GM12878 (cell line): ENCODE data around the gene RAD51B. TPM values are rescaled to one million over a fixed set of nuclear protein-coding genes. Genes with fewer than 3 reads are reported as not detected.

Source experiments
- ATAC-seq: fragments of 200-7000 bp; cut with Tn5 transposase; 3 replicates; pipeline ENCODE4 v1.9.1; 2020; ENCODE audit warnings: mild to moderate bottlenecking, moderate library complexity
- BruUV-seq: library from RNA; stranded (reverse); fragments of 400-500 nt; replicated peaks from 2 replicates; lab custom pipeline; 2021; lab: Mats Ljungman, UMichigan
- CTCF ChIA-PET: fragments of 300-600 bp; sonication (Branson Sonifier 250); formaldehyde crosslinking; extraction: SDS; loops from one replicate; lab custom pipeline; 2021; ENCODE audit warnings: inconsistent platforms; lab: Yijun Ruan, JAX
- POLR2A ChIA-PET: fragments of 350-600 bp; formaldehyde crosslinking; extraction: SDS; loops from one replicate; lab custom pipeline; 2021; ENCODE audit warnings: inconsistent platforms; lab: Charles Lee
- RAD21 ChIA-PET: fragments of 300-600 bp; sonication (Branson Sonifier 250); formaldehyde crosslinking; loops from one replicate; lab custom pipeline; 2023; ENCODE audit warnings: antibody characterized with exemption; ENCODE audit not compliant: unreplicated experiment; lab: Charles Lee
- SMC1A ChIA-PET: fragments of 300-600 bp; sonication (Branson Sonifier 250); formaldehyde crosslinking; loops from one replicate; lab custom pipeline; 2023; ENCODE audit not compliant: unreplicated experiment, uncharacterized antibody; lab: Charles Lee
- DNase-seq: peaks from one replicate; pipeline ENCODE4 v3.0.0-alpha.2; 2011; ENCODE audit warnings: low read depth, low spot score
- FAIRE-seq: peaks from 3 replicates; lab custom pipeline; 2011; peaks lifted over from hg19 to GRCh38; lab: Jason Lieb, UNC
- H2AFZ ChIP-seq: 2 replicates; pipeline ENCODE4 v1.6.0; 2011; ENCODE audit warnings: low read depth, low read length, control low read depth; ENCODE audit not compliant: control insufficient read depth
- H3K27ac ChIP-seq: 2 replicates; pipeline ENCODE4 v1.5.1; 2011; ENCODE audit warnings: control low read depth; ENCODE audit not compliant: control insufficient read depth, insufficient read depth
- H3K27me3 ChIP-seq, 2 experiments: replicated peaks in 1 of 2; 2 replicates each; pipeline versions ENCODE4 v1.6.0 to v1.6.1; 2011; ENCODE audit warnings: low read length in 1 of 2; ENCODE audit not compliant: control insufficient read depth in 2 of 2, insufficient read depth in 2 of 2
- H3K36me3 ChIP-seq, 2 experiments: 2 replicates each; pipeline ENCODE4 v1.5.1; 2011; ENCODE audit warnings: low read length in 1 of 2; ENCODE audit not compliant: control insufficient read depth in 2 of 2, insufficient read depth in 2 of 2
- H3K4me1 ChIP-seq: 2 replicates; pipeline ENCODE4 v1.6.1; 2011; ENCODE audit warnings: mild to moderate bottlenecking, low read length, moderate library complexity, mixed read lengths; ENCODE audit not compliant: control insufficient read depth, insufficient read depth
- H3K4me2 ChIP-seq: 2 replicates; pipeline ENCODE4 v1.6.0; 2011; ENCODE audit warnings: control low read depth; ENCODE audit not compliant: control insufficient read depth, insufficient read depth
- H3K4me3 ChIP-seq: fragments of 200-600 bp; sonication (generic); 2 replicates; pipeline ENCODE4 v1.5.1; 2016
- H3K79me2 ChIP-seq: 2 replicates; pipeline ENCODE4 v1.6.0; 2011; ENCODE audit warnings: low read length; ENCODE audit not compliant: control insufficient read depth, insufficient read depth
- H3K9ac ChIP-seq: 2 replicates; pipeline ENCODE4 v1.8.0; 2011; ENCODE audit warnings: low read length, control low read depth, mixed read lengths; ENCODE audit not compliant: control insufficient read depth, insufficient read depth
- H3K9me3 ChIP-seq: replicated peaks from 3 replicates; pipeline ENCODE4 v1.5.1; 2011; ENCODE audit warnings: mild to moderate bottlenecking, low read length; ENCODE audit not compliant: control insufficient read depth, insufficient read depth
- H4K20me1 ChIP-seq: 2 replicates; pipeline ENCODE4 v1.6.0; 2011; ENCODE audit not compliant: control insufficient read depth, insufficient read depth
- CHD4 ChIP-seq: fragments of 200-600 bp; sonication (generic); IDR thresholded peaks from 2 replicates; pipeline ENCODE4 v1.6.1; 2016; ENCODE audit warnings: mild to moderate bottlenecking
- ESRRA ChIP-seq: IDR thresholded peaks from 2 replicates; pipeline ENCODE4 v1.6.1; 2012; ENCODE audit warnings: mild to moderate bottlenecking, low read length, improper control_type of control experiment
- KLF5 ChIP-seq: fragments of 450-650 bp; IDR thresholded peaks from 2 replicates; pipeline ENCODE4 v1.6.1; 2014; ENCODE audit warnings: mild to moderate bottlenecking; ENCODE audit not compliant: partially characterized antibody
- MEF2A ChIP-seq: IDR thresholded peaks from 2 replicates; pipeline ENCODE4 v1.6.1; 2011; ENCODE audit warnings: low read depth, mild to moderate bottlenecking, low read length, moderate library complexity; ENCODE audit not compliant: insufficient read depth
- MXI1 ChIP-seq: fragments of 150-350 bp; IDR thresholded peaks from 2 replicates; pipeline ENCODE4 v1.6.1; 2011; ENCODE audit warnings: low read depth, mild to moderate bottlenecking, inconsistent platforms, low read length, improper control_type of control experiment
- NFYB ChIP-seq: IDR thresholded peaks from 2 replicates; pipeline ENCODE4 v1.6.1; 2011; ENCODE audit warnings: low read depth, mild to moderate bottlenecking, low read length, improper control_type of control experiment, moderate library complexity; ENCODE audit not compliant: insufficient read depth
- NR2C1 ChIP-seq: fragments of 450-650 bp; IDR thresholded peaks from 2 replicates; pipeline ENCODE4 v1.6.1; 2017; ENCODE audit warnings: antibody characterized with exemption, mild to moderate bottlenecking, moderate library complexity
- RBBP5 ChIP-seq: fragments of 200-600 bp; sonication (generic); conservative IDR thresholded peaks from 2 replicates; pipeline ENCODE4 v1.6.1; 2016
- REST ChIP-seq: IDR thresholded peaks from 2 replicates; pipeline ENCODE4 v1.6.1; 2012; ENCODE audit warnings: mild to moderate bottlenecking, low read depth, low read length
- RUNX3 ChIP-seq: IDR thresholded peaks from 2 replicates; pipeline ENCODE4 v1.6.1; 2012; ENCODE audit warnings: low read length, inconsistent platforms
- SIX5 ChIP-seq: IDR thresholded peaks from 2 replicates; pipeline ENCODE4 v1.6.1; 2011; ENCODE audit warnings: mild to moderate bottlenecking, low read depth, low read length, moderate library complexity; ENCODE audit not compliant: severe bottlenecking
- in situ Hi-C: fragments of 300-500 bp; cut with MboI; formaldehyde crosslinking; loops from 9 replicates; pipeline ENCODE4 v1.14.3; 2018; ENCODE audit warnings: mixed read lengths
- intact Hi-C: fragments of 100-400 bp; cut with micrococcal nuclease; formaldehyde crosslinking; loops from one replicate; pipeline ENCODE4 v1.14.2; 2022; ENCODE audit not compliant: unreplicated experiment
- polyA plus RNA-seq, 11 experiments: library from polyadenylated mRNA; depleted of rRNA in 4 of 11; unstranded in 6 of 11; stranded (reverse) in 5 of 11; fragments of >200 nt; fragmentation: Nextera tagmentation in 4 of 11; fragmentation: Illumina TruSeq in 1 of 11; extraction: Ambion mirVana in 4 of 11; extraction: Trizol in 1 of 11; gene quantifications; 1 replicate in 1 of 11; 2 replicates in 10 of 11; pipeline versions ENCODE4 v1.2.1 to v1.2.3, GENCODE V29; 2011 to 2016; ENCODE audit warnings: inconsistent platforms in 2 of 11, missing spikeins in 2 of 11, low read depth in 1 of 11
- total RNA-seq, 4 experiments: library from RNA; depleted of rRNA in 3 of 4; stranded (reverse); fragments of >200 nt in 3 of 4; fragmentation: Illumina TruSeq in 1 of 4; extraction: Trizol in 1 of 4; gene quantifications; 2 replicates each; pipeline versions ENCODE4 v1.2.1 to v1.2.3, GENCODE V29; 2013 to 2021
- TF ChIP-seq, protein P1 (sequence below): fragments of 450-650 bp; formaldehyde crosslinking; IDR thresholded peaks from 2 replicates; pipeline ENCODE4 v1.4.0; 2022; ENCODE audit warnings: mild to moderate bottlenecking, moderate library complexity

RAD51B gene
- total and polyA plus RNA-seq, 10 of the 15 experiments (the other 5 are each of a cell fraction or from before 2014, with no cell fraction given): 9.8 to 26.8 (median 21.3) TPM

GRCh38 chr14:68463705-68464374 lies 644.3 kb downstream of the RAD51B start:
- no peak for FAIRE-seq
- Histone ChIP-seq H3K27ac (no peak overlapping the region), H3K9me3 (no peaks in the 10 kb centered on the region), H3K27me3 (no peaks in the 10 kb centered on the region), H3K4me2 (no peak overlapping the region), H2AFZ (no peak overlapping the region), H3K79me2 (no peaks in the 10 kb centered on the region), H3K9ac (no peak overlapping the region), H4K20me1 (no peaks in the 10 kb centered on the region), H3K4me3 (no peak overlapping the region), H3K36me3 (no peaks in the 10 kb centered on the region; a peak in 1 of 4 replicates), H3K4me1 (peaks cover 2% of the 10 kb centered on the region; the same call in 1 of the 2 replicates)
- no peak for DNase-seq
- BruUV-seq: no TSS peak
- ChIA-PET RAD21 (no interaction called here), SMC1A (interaction anchor here (1.0 kb wide), 1 partner anchor 15 kb away, joined by 5 read pairs; no protein-coding TSS in a partner anchor), CTCF (no interaction called here), POLR2A (no interaction called here)
- TF ChIP-seq MXI1 (no peak), NFYB (no peak), REST (no peak), MEF2A (no peak), RUNX3 (no peak), RBBP5 (no peak), KLF5 (no peak), NR2C1 (no peak), ESRRA (no peak), CHD4 (no peak), SIX5 (no peak)
- TF ChIP-seq, protein P1, sequence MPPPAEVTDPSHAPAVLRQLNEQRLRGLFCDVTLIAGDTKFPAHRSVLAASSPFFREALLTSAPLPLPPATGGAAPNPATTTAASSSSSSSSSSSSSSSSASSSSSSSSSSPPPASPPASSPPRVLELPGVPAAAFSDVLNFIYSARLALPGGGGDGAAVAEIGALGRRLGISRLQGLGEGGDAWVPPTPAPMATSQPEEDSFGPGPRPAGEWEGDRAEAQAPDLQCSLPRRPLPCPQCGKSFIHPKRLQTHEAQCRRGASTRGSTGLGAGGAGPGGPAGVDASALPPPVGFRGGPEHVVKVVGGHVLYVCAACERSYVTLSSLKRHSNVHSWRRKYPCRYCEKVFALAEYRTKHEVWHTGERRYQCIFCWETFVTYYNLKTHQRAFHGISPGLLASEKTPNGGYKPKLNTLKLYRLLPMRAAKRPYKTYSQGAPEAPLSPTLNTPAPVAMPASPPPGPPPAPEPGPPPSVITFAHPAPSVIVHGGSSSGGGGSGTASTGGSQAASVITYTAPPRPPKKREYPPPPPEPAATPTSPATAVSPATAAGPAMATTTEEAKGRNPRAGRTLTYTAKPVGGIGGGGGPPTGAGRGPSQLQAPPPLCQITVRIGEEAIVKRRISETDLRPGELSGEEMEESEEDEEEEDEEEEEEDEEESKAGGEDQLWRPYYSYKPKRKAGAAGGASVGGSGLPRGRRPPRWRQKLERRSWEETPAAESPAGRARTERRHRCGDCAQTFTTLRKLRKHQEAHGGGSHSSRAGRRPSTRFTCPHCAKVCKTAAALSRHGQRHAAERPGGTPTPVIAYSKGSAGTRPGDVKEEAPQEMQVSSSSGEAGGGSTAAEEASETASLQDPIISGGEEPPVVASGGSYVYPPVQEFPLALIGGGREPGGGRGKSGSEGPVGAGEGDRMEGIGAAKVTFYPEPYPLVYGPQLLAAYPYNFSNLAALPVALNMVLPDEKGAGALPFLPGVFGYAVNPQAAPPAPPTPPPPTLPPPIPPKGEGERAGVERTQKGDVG (CRISPR knock-in tag): no peak
- intact Hi-C loops (no loop called here), in situ Hi-C loops (no loop called here)
- no peak for ATAC-seq
